Neural crest cell (in vitro differentiated cells): ENCODE results near the gene CHCHD6. TPM values are rescaled to one million over a fixed set of nuclear protein-coding genes. Genes with fewer than 3 reads are reported as not detected.

ENCODE experiments used
- DNase-seq: peaks from one replicate; pipeline ENCODE4 v3.0.0; 2021; ENCODE audit warnings: low read depth, mixed read lengths, low spot score
- H3K27ac Mint-ChIP-seq: one replicate; pipeline ENCODE4 v1.8.0; 2021; ENCODE audit warnings: mild to moderate bottlenecking, mixed read lengths; ENCODE audit not compliant: unreplicated experiment
- H3K27me3 Mint-ChIP-seq: 2 replicates; pipeline ENCODE4 v1.8.0; 2021; ENCODE audit warnings: low read depth, mild to moderate bottlenecking, mixed read lengths
- H3K36me3 Mint-ChIP-seq: 2 replicates; pipeline ENCODE4 v1.8.0; 2021; ENCODE audit warnings: low read depth, mild to moderate bottlenecking, mixed read lengths
- H3K4me1 Mint-ChIP-seq: 2 replicates; pipeline ENCODE4 v1.8.0; 2021; ENCODE audit warnings: mixed read lengths
- H3K4me3 Mint-ChIP-seq: one replicate; pipeline ENCODE4 v1.8.0; 2021; ENCODE audit warnings: mild to moderate bottlenecking, mixed read lengths
- H3K9me3 Mint-ChIP-seq: 2 replicates; pipeline ENCODE4 v1.8.0; 2021; ENCODE audit warnings: mixed read lengths
- total RNA-seq: library from RNA; stranded (reverse); gene quantifications from 2 replicates; pipeline ENCODE4 v1.2.1, GENCODE V29; 2021
- TF ChIP-seq, protein P1 (sequence below): fragments of 200-600 bp; sonication (generic); conservative IDR thresholded peaks from 2 replicates; pipeline ENCODE4 v1.5.0; 2021; ENCODE audit warnings: antibody characterized with exemption, mild to moderate bottlenecking

CHCHD6 gene
- total RNA-seq, 1 donor from 2014 or later: 32.9 TPM

DNA sequence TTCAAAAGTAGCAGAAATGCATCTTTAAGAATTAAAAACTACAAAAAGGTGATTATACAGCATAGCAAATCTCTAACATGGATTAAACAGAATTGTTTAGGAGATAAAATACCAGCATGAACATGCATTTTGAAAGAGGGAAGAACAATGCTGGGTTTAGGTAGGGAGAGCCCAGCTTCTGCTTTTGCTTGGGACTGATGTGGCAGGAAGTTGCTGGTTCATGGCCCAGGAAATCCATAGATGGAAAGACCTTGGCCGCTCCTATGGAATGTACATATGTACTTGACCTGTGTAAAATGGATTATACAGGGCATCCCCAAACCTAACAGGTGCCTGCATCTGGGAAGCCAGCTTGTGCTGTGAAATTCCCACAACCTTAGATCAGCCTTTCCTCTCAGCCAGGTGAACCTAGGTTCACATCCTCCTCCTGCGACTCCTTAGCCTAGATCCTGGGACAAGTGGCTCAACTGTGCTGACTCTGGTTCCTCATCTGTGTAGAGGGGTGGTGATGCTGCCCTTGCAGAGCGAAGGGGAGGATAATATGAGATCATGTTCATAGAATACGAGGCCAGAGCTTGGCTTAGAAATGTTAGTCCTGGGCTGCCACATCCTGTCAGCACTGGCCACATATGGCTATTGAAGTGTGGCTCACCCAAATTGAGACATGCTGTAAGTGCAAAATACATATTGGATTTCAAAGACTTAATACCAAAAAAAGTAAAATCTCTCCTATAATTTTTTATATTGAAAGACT lies 231.9 kb downstream of the CHCHD6 start:
- Mint-ChIP-seq H3K36me3 (no peaks in the 10 kb centered on the region), H3K4me3 (no peak overlapping the region), H3K27me3 (no peaks in the 10 kb centered on the region), H3K9me3 (no peaks in the 10 kb centered on the region), H3K4me1 (peaks cover 23% of the 10 kb centered on the region), H3K27ac (no peak overlapping the region)
- TF ChIP-seq, protein P1, sequence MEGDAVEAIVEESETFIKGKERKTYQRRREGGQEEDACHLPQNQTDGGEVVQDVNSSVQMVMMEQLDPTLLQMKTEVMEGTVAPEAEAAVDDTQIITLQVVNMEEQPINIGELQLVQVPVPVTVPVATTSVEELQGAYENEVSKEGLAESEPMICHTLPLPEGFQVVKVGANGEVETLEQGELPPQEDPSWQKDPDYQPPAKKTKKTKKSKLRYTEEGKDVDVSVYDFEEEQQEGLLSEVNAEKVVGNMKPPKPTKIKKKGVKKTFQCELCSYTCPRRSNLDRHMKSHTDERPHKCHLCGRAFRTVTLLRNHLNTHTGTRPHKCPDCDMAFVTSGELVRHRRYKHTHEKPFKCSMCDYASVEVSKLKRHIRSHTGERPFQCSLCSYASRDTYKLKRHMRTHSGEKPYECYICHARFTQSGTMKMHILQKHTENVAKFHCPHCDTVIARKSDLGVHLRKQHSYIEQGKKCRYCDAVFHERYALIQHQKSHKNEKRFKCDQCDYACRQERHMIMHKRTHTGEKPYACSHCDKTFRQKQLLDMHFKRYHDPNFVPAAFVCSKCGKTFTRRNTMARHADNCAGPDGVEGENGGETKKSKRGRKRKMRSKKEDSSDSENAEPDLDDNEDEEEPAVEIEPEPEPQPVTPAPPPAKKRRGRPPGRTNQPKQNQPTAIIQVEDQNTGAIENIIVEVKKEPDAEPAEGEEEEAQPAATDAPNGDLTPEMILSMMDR: no peak
- no peak for DNase-seq

DNA sequence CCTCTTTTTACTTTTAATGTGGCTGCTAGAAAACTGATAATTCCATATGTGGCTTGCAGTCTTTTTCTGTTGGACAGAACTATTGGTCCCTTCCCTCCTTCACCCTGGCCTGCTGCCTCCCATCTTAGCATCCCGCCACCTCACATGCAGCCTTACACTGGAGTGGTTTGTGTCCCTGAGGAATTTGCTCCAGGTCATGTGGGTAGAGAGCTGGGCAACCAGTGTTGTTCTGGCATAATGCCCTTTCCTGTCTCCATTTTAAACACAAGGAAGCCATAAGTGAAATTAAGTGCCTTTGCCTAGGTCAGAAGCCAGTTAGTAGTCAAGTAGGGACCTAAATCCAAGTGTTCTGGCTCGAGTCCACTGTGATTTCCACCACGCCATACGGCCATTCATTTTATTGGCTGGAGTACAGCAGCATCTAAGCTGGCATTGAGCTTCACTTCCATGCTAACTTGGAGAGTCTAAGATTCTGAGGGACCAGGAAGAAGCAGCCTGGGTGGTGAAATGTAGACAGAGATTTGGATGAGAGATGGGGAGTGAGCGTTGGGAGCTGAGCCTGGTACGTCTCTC lies 232.9 kb downstream of the CHCHD6 start:
- Mint-ChIP-seq H3K4me1 (peaks cover 23% of the 10 kb centered on the region), H3K36me3 (no peaks in the 10 kb centered on the region), H3K4me3 (no peak overlapping the region), H3K27ac (no peak overlapping the region), H3K9me3 (no peaks in the 10 kb centered on the region), H3K27me3 (no peaks in the 10 kb centered on the region)
- no peak for DNase-seq
- TF ChIP-seq, protein P1: no peak

DNA sequence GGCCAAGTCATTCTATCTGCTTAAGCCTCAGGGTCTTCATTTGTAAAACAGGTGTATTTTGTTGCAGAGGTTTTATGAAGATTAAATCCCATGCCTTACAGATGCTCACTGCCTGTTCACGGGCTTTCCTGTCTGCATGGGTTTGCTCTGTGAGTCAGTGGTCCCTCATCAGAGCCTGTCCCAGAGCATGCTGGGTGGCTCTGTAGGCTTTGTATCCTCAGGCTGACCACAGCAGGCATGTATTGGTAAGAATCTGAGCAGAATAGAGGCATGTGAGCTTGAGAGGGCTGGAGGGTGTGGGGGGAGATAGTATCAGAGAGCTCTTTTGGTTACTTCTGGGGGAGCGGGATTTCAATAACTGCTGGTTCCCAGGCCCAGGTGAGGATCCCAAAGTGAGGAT lies 233.5 kb downstream of the CHCHD6 start:
- DNase-seq: no peak
- H3K36me3 Mint-ChIP-seq: no peaks in the 10 kb centered on the region
- TF ChIP-seq, protein P1: no peak
- no peak overlapping the region for H3K4me3 Mint-ChIP-seq
- no peaks in the 10 kb centered on the region for H3K9me3 Mint-ChIP-seq
- no peak overlapping the region for H3K27ac Mint-ChIP-seq
- peaks cover 23% of the 10 kb centered on the region for H3K4me1 Mint-ChIP-seq
- no peaks in the 10 kb centered on the region for H3K27me3 Mint-ChIP-seq

DNA sequence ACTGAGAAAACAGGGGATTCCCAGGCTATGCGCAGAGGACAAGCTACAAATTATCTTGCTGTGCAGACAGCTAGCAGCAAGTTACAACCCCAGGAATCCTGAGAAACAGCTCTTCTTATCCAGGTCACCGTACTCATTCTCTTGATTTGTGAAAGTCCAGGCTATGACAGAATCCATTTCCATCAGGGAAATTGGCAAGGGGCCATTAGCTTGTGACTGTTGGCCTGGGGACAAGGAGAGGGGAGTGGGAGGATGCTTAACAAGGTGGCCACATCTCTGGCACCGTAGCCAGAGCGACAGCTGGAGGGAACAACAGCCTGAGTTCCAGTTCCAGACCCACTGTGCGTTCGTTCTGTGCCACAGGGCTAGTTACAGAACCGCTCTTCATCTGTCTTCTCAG lies 233.9 kb downstream of the CHCHD6 start:
- Mint-ChIP-seq H3K4me1 (peaks cover 23% of the 10 kb centered on the region), H3K27me3 (no peaks in the 10 kb centered on the region), H3K36me3 (no peaks in the 10 kb centered on the region), H3K27ac (no peak overlapping the region), H3K9me3 (no peaks in the 10 kb centered on the region), H3K4me3 (no peak overlapping the region)
- TF ChIP-seq, protein P1: no peak
- no peak for DNase-seq

DNA sequence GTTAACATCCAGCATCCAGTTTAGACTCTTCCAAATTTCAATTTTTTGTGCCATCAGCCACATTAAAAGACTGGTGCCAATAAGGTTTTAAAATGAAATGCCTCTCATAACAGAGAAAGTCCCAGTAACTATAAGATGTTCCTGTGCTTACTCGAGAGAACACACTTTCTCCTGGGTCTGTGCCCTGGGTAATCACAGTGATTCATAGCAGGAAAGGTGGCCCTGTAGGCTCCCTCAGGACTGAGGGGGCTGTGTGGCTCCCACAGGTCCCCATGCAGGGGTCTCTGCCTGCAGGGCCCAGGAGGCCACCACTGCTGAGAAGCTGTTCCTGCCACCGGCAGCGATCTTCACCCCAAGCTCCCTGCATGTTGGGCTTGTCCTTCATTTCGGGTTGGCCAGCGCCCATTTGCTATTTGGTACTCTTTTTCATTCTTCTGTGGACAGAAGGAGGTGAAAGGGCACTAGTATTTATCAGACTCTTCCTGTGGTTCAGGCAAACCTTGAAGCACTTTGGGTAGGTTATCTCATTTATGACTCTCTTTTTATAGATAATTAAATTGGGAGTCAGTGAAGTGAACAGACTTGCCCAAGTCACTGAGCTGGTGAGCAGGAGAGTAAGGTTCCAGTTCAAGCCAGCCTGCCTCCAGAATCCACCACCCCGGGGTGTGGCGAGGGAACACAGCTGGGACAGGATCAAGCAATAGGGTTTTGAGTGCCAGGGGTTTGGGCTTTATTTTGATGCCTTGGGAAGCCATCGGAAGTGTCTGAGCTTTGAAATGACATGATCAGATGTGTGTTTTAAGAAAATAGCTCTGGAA lies 234.7 kb downstream of the CHCHD6 start:
- Mint-ChIP-seq H3K27me3 (no peaks in the 10 kb centered on the region), H3K4me3 (no peak overlapping the region), H3K4me1 (peaks cover 21% of the 10 kb centered on the region), H3K27ac (no peak overlapping the region), H3K36me3 (no peaks in the 10 kb centered on the region), H3K9me3 (no peaks in the 10 kb centered on the region)
- TF ChIP-seq, protein P1: no peak
- no peak for DNase-seq
